Suprapubic skin (tissue), 4 donors: Measurements from ENCODE around the gene EIF4G3. TPM values are rescaled to one million over a fixed set of nuclear protein-coding genes. Genes with fewer than 3 reads are reported as not detected.

Source experiments
- DNase-seq, 2 donors: peaks; one replicate each; pipeline ENCODE4 v3.0.0-alpha.2; 2019; ENCODE audit warnings: low spot score in 2 of 2
- H3K27ac ChIP-seq: fragments of 200-600 bp; sonication (generic); one replicate; pipeline ENCODE4 v1.5.1; 2019
- H3K27me3 ChIP-seq: fragments of 200-600 bp; sonication (generic); one replicate; pipeline ENCODE4 v1.5.1; 2019
- H3K36me3 ChIP-seq: fragments of 200-600 bp; sonication (generic); one replicate; pipeline ENCODE4 v1.5.1; 2019
- H3K4me1 ChIP-seq: fragments of 200-600 bp; sonication (generic); one replicate; pipeline ENCODE4 v1.5.1; 2019
- H3K4me3 ChIP-seq: fragments of 200-600 bp; sonication (generic); one replicate; pipeline ENCODE4 v1.5.1; 2019; ENCODE audit warnings: mild to moderate bottlenecking
- H3K9me3 ChIP-seq: fragments of 200-600 bp; sonication (generic); one replicate; pipeline ENCODE4 v1.5.1; 2019
- EP300 ChIP-seq: sonication (generic); formaldehyde crosslinking; IDR thresholded peaks from one replicate; pipeline ENCODE4 v1.6.1; 2017; ENCODE audit warnings: antibody characterized with exemption
- POLR2A ChIP-seq, 2 donors: fragments of 450-650 bp; IDR thresholded peaks; one replicate each; pipeline ENCODE4 v1.6.1; 2017; ENCODE audit warnings: antibody characterized with exemption in 2 of 2, mild to moderate bottlenecking in 2 of 2, moderate library complexity in 2 of 2
- POLR2AphosphoS5 ChIP-seq, 3 donors: sonication (generic); formaldehyde crosslinking; IDR thresholded peaks; one replicate each; pipeline ENCODE4 v1.6.1; 2017; ENCODE audit warnings: antibody characterized with exemption in 3 of 3
- WGBS: methylation state at CpG from one replicate; pipeline ENCODE4 v1.1.5; 2018; 5-methylcytosine and 5-hydroxymethylcytosine counted together
- total RNA-seq, 4 donors: library from RNA; depleted of rRNA; stranded (reverse); fragments of >200 nt; gene quantifications; one replicate each; pipeline ENCODE4 v1.1.0, GENCODE V29; 2016
- TF ChIP-seq, protein P1 (sequence below), 2 donors: fragments of 200-600 bp in 1 of 2; fragments of 450-650 bp in 1 of 2; sonication (generic) in 1 of 2; IDR thresholded peaks; one replicate each; pipeline ENCODE4 v1.5.1; 2016 to 2019; ENCODE audit warnings: antibody characterized with exemption in 2 of 2, mild to moderate bottlenecking in 1 of 2, moderate library complexity in 1 of 2

The EIF4G3 gene
- total RNA-seq, 4 donors from 2014 or later: 32.9 to 40.6 (median 39.5) TPM

- no peak for DNase-seq
- TF ChIP-seq POLR2A (IDR thresholded peaks at IDR 0.05): no peak
- TF ChIP-seq, protein P1, sequence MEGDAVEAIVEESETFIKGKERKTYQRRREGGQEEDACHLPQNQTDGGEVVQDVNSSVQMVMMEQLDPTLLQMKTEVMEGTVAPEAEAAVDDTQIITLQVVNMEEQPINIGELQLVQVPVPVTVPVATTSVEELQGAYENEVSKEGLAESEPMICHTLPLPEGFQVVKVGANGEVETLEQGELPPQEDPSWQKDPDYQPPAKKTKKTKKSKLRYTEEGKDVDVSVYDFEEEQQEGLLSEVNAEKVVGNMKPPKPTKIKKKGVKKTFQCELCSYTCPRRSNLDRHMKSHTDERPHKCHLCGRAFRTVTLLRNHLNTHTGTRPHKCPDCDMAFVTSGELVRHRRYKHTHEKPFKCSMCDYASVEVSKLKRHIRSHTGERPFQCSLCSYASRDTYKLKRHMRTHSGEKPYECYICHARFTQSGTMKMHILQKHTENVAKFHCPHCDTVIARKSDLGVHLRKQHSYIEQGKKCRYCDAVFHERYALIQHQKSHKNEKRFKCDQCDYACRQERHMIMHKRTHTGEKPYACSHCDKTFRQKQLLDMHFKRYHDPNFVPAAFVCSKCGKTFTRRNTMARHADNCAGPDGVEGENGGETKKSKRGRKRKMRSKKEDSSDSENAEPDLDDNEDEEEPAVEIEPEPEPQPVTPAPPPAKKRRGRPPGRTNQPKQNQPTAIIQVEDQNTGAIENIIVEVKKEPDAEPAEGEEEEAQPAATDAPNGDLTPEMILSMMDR (IDR thresholded peaks at IDR 0.05): no peak
- no peak for TF ChIP-seq EP300
- TF ChIP-seq POLR2AphosphoS5 (IDR thresholded peaks at IDR 0.05): no peak
- Histone ChIP-seq H3K27ac (no peak overlapping the region), H3K4me1 (no peaks in the 10 kb centered on the region), H3K9me3 (no peaks in the 10 kb centered on the region), H3K4me3 (no peak overlapping the region), H3K36me3 (no peaks in the 10 kb centered on the region), H3K27me3 (no peaks in the 10 kb centered on the region)
- 74% methylated on average over 3 of the region's 3 CpGs for WGBS
Measured at GRCh38 chr1:20997602-20998224, 179.0 kb downstream of the EIF4G3 start.

DNA sequence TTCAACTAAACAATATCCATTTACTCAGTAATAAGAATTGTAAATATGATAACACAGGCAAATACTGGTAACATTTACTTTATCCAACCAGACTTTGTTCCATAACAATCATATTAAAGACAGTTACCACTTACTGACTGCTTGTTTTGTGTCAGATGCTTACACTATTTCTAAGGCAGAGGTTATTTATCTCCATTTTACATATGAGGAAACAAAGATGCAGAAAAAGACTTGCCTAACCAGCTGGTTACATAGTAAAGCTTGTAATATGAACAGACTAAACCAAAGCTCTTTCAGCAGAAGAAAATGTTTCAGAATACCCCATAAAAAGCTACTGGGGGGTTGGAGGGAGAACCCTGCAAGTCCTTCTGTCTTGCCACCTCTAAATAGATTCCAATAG, 180.1 kb downstream of the EIF4G3 start:
- Histone ChIP-seq H3K4me3 (no peak overlapping the region), H3K4me1 (no peaks in the 10 kb centered on the region), H3K9me3 (no peaks in the 10 kb centered on the region), H3K27me3 (no peaks in the 10 kb centered on the region), H3K36me3 (no peaks in the 10 kb centered on the region), H3K27ac (no peak overlapping the region)
- TF ChIP-seq, protein P1 (IDR thresholded peaks at IDR 0.05): no peak
- TF ChIP-seq POLR2A (IDR thresholded peaks at IDR 0.05) (no peak), EP300 (no peak), POLR2AphosphoS5 (IDR thresholded peaks at IDR 0.05) (no peak)
- DNase-seq: no peak

DNA sequence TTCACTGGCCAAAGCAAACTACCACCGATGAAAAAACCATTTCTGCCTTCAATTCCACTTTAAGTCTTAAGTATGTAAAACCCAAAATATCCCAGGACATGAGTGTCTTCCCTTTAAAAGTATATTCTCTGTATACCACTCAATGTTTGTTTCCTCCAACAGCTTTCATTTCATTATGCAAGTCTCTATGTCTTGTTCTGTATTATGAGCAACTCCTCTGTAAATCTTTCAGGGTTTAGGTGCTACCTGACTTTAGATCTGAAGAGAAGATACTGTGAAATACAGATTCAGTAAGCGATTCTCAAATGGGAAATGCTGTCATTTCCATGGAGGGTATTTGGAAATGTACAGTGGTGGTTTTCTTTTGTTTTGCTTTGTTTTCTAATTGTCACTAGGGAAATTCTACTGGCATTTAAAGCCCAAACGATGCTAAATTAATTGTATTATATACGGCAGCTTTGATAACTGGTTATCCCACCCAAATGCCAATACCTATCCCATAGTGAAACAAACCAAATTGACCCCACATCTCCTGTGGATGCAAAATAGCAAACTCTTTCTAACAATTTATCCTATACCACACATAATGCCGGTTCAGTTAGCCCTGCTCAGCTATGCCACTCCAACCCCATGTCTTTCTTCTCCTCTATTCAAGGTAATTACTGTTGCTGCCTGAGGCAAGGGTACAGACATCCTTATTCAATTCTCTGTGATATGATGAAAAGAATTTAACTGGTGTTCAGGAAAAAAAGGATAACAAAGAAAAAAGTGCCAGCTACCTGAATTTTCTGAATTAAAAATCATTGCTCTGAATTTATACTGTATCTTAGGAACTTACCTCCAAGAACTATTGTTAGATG, 182.8 kb downstream of the EIF4G3 start:
- Histone ChIP-seq H3K9me3 (no peaks in the 10 kb centered on the region), H3K4me1 (no peaks in the 10 kb centered on the region), H3K27me3 (no peaks in the 10 kb centered on the region), H3K4me3 (no peak overlapping the region), H3K36me3 (peaks cover 6% of the 10 kb centered on the region), H3K27ac (no peak overlapping the region)
- no peak for DNase-seq
- 77% methylated on average over 5 of the region's 5 CpGs for WGBS
- TF ChIP-seq POLR2AphosphoS5 (IDR thresholded peaks at IDR 0.05) (no peak), POLR2A (IDR thresholded peaks at IDR 0.05) (no peak), EP300 (no peak)
- TF ChIP-seq, protein P1 (IDR thresholded peaks at IDR 0.05): no peak

DNA sequence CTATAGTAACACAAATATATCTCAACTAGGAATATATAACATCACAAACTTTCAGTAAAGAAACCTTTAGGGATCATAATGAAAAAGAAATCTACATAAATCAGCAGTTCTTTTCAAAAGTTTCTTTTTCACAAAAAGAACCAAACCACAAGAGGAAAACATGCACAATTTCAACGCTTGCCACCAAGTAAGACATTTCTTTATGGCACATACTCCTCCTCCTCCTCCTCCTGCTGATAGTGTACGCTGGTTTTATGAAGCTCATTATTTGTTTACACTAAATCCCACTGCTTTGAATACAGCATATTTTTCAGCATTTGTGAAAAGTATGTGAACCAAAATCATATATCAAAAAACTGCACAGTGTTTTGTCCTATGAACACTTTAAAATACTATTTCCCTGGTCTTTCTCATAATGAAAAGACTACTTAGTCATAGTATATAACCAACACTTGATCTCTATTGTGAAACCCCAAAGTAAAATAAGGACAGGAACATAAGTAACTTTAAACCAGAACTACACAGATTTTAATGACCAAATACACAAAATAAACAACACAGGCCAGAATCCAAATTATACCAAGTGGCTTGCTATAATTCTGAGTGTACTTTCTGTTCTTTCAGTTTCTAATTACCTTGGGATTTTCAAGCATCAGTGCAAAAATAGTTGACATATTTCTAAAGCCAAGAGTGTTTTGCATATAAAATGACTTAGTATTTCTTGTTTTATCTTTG, 184.2 kb downstream of the EIF4G3 start:
- Histone ChIP-seq H3K36me3 (peaks cover 6% of the 10 kb centered on the region), H3K27ac (no peak overlapping the region), H3K9me3 (no peaks in the 10 kb centered on the region), H3K4me1 (no peaks in the 10 kb centered on the region), H3K27me3 (no peaks in the 10 kb centered on the region), H3K4me3 (no peak overlapping the region)
- 87% methylated on average over 2 of the region's 2 CpGs for WGBS
- no peak for TF ChIP-seq POLR2AphosphoS5 (IDR thresholded peaks at IDR 0.05)
- TF ChIP-seq EP300: no peak
- TF ChIP-seq POLR2A (IDR thresholded peaks at IDR 0.05): no peak
- TF ChIP-seq, protein P1 (IDR thresholded peaks at IDR 0.05): no peak
- DNase-seq: no peak

- H3K4me1 ChIP-seq: no peaks in the 10 kb centered on the region
- DNase-seq: no peak
- H3K4me3 ChIP-seq: no peak overlapping the region
- WGBS: 94% methylated on average over 6 of the region's 6 CpGs
- H3K27me3 ChIP-seq: no peaks in the 10 kb centered on the region
- no peaks in the 10 kb centered on the region for H3K9me3 ChIP-seq
- peaks cover 6% of the 10 kb centered on the region for H3K36me3 ChIP-seq
- no peak overlapping the region for H3K27ac ChIP-seq
- no peak for TF ChIP-seq EP300
- no peak for TF ChIP-seq POLR2A (IDR thresholded peaks at IDR 0.05)
- no peak for TF ChIP-seq POLR2AphosphoS5 (IDR thresholded peaks at IDR 0.05)
- TF ChIP-seq, protein P1 (IDR thresholded peaks at IDR 0.05): no peak
Measured at GRCh38 chr1:20988943-20989342, 187.8 kb downstream of the EIF4G3 start.
